GM10266 (cell line): ENCODE measurements around the gene AMN.

Source experiments
- DNase-seq: peaks from one replicate; pipeline ENCODE4 v3.0.0; 2012; ENCODE audit errors: extremely low spot score
- CTCF ChIP-seq: IDR thresholded peaks from 2 replicates; pipeline ENCODE4 v1.5.1; 2012; ENCODE audit warnings: mild to moderate bottlenecking, low read depth; ENCODE audit not compliant: control insufficient read depth, insufficient read depth; ENCODE audit errors: missing control alignments

AMN gene

GRCh38 chr14:102937331-102938175 lies 15.1 kb downstream of the AMN start:
- no peak for DNase-seq
- no peak for TF ChIP-seq CTCF

GRCh38 chr14:102938191-102938590 lies 15.7 kb downstream of the AMN start:
- no peak for TF ChIP-seq CTCF
- DNase-seq: no peak

- DNase-seq: no peak
- TF ChIP-seq CTCF: no peak
Measured at GRCh38 chr14:102939329-102939728, 16.9 kb downstream of the AMN start.

- no peak for DNase-seq
- TF ChIP-seq CTCF: no peak
Measured at GRCh38 chr14:102939820-102940561, 17.5 kb downstream of the AMN start.

- no peak for TF ChIP-seq CTCF
- no peak for DNase-seq
Measured at GRCh38 chr14:102940729-102941362, 18.4 kb downstream of the AMN start.

GRCh38 chr14:102941419-102942011 lies 19.1 kb downstream of the AMN start:
- no peak for TF ChIP-seq CTCF
- DNase-seq: no peak

GRCh38 chr14:102942069-102942468 lies 19.6 kb downstream of the AMN start:
- no peak for DNase-seq
- no peak for TF ChIP-seq CTCF
